OCI-LY1 (cell line): ENCODE results near the gene BAHD1.

Experiments
- CTCF ChIP-seq: fragments of 200-600 bp; sonication (generic), shearing (Covaris generic); IDR thresholded peaks from 2 replicates; pipeline ENCODE4 v1.5.1; 2017; ENCODE audit warnings: mild to moderate bottlenecking, antibody characterized with exemption, low read length, moderate library complexity, mixed read lengths
- EZH2 ChIP-seq: fragments of 200-600 bp; sonication (generic), shearing (Covaris generic); IDR thresholded peaks from 2 replicates; pipeline ENCODE4 v1.8.0; 2017; ENCODE audit warnings: borderline replicate concordance, mixed run types, mild to moderate bottlenecking, antibody characterized with exemption, low read length, moderate library complexity, mixed read lengths

GRCh38 chr15:40465939-40466338 is 25.2 kb downstream of the BAHD1 start:
- TF ChIP-seq CTCF (no peak), EZH2 (no peak)
